Gastroesophageal sphincter (tissue), 4 donors: ENCODE measurements around the gene SLC32A1. TPM values are rescaled to one million over a fixed set of nuclear protein-coding genes. Genes with fewer than 3 reads are reported as not detected.

ENCODE experiments used
- ATAC-seq: fragments of 150-250 bp; one replicate; pipeline ENCODE4 v1.9.1; 2016; ENCODE audit warnings: mild to moderate bottlenecking, moderate library complexity
- H3K27ac ChIP-seq, 4 donors: fragments of 200-600 bp; sonication (generic) in 3 of 4; 1 replicate in 3 of 4; 2 replicates in 1 of 4; pipeline ENCODE4 v1.5.1; 2016 to 2019
- H3K27me3 ChIP-seq: fragments of 200-600 bp; sonication (generic); one replicate; pipeline ENCODE4 v1.5.1; 2019
- H3K36me3 ChIP-seq, 2 donors: fragments of 200-600 bp; sonication (generic); one replicate each; pipeline ENCODE4 v1.5.1; 2019; ENCODE audit warnings: control low read depth in 1 of 2
- H3K4me1 ChIP-seq, 3 donors: fragments of 200-600 bp; sonication (generic); 1 replicate in 2 of 3; 2 replicates in 1 of 3; pipeline ENCODE4 v1.5.1; 2016 to 2019; ENCODE audit warnings: control low read depth in 2 of 3
- H3K4me3 ChIP-seq, 2 donors: fragments of 200-600 bp; sonication (generic); one replicate each; pipeline ENCODE4 v1.5.1; 2019; ENCODE audit warnings: mild to moderate bottlenecking in 1 of 2, moderate library complexity in 1 of 2
- H3K9me3 ChIP-seq, 3 donors: fragments of 200-600 bp; sonication (generic); one replicate each; pipeline ENCODE4 v1.5.1; 2017 to 2019; ENCODE audit warnings: control low read depth in 2 of 3
- EP300 ChIP-seq: sonication (generic); formaldehyde crosslinking; IDR thresholded peaks from one replicate; pipeline ENCODE4 v1.6.1; 2017; ENCODE audit warnings: antibody characterized with exemption, mild to moderate bottlenecking
- POLR2A ChIP-seq, 2 donors: fragments of 450-650 bp; IDR thresholded peaks; one replicate each; pipeline ENCODE4 v1.6.1; 2017; ENCODE audit warnings: antibody characterized with exemption in 2 of 2, mild to moderate bottlenecking in 2 of 2, moderate library complexity in 1 of 2
- POLR2AphosphoS5 ChIP-seq: sonication (generic); formaldehyde crosslinking; IDR thresholded peaks from one replicate; pipeline ENCODE4 v1.6.1; 2017; ENCODE audit warnings: antibody characterized with exemption
- WGBS, 2 donors: methylation state at CpG; one replicate each; pipeline ENCODE4 v1.1.5; 2018; ENCODE audit warnings: low coverage in 1 of 2; 5-methylcytosine and 5-hydroxymethylcytosine counted together
- total RNA-seq, 4 donors: library from RNA; depleted of rRNA; stranded (reverse); fragments of >200 nt; gene quantifications; one replicate each; pipeline ENCODE4 v1.1.0, GENCODE V29; 2016
- TF ChIP-seq, protein P1 (sequence below), 4 experiments: fragments of 200-600 bp in 2 of 4; fragments of 450-650 bp in 2 of 4; sonication (generic) in 1 of 4; IDR thresholded peaks; one replicate each; pipeline ENCODE4 v1.5.1; 2017 to 2019; ENCODE audit warnings: antibody characterized with exemption in 4 of 4, mild to moderate bottlenecking in 2 of 4, moderate library complexity in 2 of 4

The SLC32A1 gene
- total RNA-seq, 4 donors from 2014 or later, result not detected

DNA sequence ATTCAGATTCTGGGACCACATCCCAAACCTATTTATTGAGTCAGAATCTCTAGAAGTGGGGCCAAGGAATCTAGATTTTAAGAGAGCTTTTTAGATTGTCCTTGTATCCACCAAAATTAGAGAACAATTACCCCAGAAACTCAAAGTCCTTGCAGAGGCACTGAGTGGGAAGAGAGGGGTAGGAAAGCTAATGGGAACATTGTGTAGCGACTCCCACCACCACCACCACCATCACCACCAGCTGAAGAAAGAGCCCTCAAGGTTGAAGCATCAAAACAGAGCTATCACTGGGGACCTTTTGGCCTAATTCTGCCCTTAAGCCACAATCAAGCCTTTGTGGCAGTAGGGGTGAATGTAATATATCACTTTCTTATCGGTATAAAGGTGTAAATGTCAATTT is 39.0 kb upstream of the SLC32A1 start:
- peaks cover 70% of the 10 kb centered on the region for H3K27me3 ChIP-seq
- no peak for ATAC-seq
- no peak overlapping the region for H3K4me3 ChIP-seq
- no peaks in the 10 kb centered on the region for H3K36me3 ChIP-seq
- no peaks in the 10 kb centered on the region for H3K9me3 ChIP-seq
- WGBS, 2 donors, result 38 to 88% methylated on average over 2 of the region's 2 CpGs
- H3K27ac ChIP-seq, result no peak overlapping the region
- TF ChIP-seq POLR2AphosphoS5 (no peak), POLR2A (IDR thresholded peaks at IDR 0.05) (no peak), EP300 (no peak)
- TF ChIP-seq, protein P1, sequence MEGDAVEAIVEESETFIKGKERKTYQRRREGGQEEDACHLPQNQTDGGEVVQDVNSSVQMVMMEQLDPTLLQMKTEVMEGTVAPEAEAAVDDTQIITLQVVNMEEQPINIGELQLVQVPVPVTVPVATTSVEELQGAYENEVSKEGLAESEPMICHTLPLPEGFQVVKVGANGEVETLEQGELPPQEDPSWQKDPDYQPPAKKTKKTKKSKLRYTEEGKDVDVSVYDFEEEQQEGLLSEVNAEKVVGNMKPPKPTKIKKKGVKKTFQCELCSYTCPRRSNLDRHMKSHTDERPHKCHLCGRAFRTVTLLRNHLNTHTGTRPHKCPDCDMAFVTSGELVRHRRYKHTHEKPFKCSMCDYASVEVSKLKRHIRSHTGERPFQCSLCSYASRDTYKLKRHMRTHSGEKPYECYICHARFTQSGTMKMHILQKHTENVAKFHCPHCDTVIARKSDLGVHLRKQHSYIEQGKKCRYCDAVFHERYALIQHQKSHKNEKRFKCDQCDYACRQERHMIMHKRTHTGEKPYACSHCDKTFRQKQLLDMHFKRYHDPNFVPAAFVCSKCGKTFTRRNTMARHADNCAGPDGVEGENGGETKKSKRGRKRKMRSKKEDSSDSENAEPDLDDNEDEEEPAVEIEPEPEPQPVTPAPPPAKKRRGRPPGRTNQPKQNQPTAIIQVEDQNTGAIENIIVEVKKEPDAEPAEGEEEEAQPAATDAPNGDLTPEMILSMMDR (IDR thresholded peaks at IDR 0.05), result no peak
- no peaks in the 10 kb centered on the region for H3K4me1 ChIP-seq

- TF ChIP-seq POLR2AphosphoS5, result no peak
- no peak for TF ChIP-seq POLR2A (IDR thresholded peaks at IDR 0.05)
- TF ChIP-seq, protein P1 (IDR thresholded peaks at IDR 0.05), result no peak
- no peak for TF ChIP-seq EP300
- H3K4me3 ChIP-seq, result no peak overlapping the region
- peaks cover 72% of the 10 kb centered on the region for H3K27me3 ChIP-seq
- H3K4me1 ChIP-seq, result no peaks in the 10 kb centered on the region
- no peak for ATAC-seq
- no peak overlapping the region for H3K27ac ChIP-seq
- H3K36me3 ChIP-seq, result no peaks in the 10 kb centered on the region
- 13 to 16% methylated on average over 9 to 14 of the region's 14 CpGs for WGBS, 2 donors
- H3K9me3 ChIP-seq, result no peaks in the 10 kb centered on the region
Observed at GRCh38 chr20:38685853-38686473, 38.3 kb upstream of the SLC32A1 start.

GRCh38 chr20:38692436-38693411 is 31.6 kb upstream of the SLC32A1 start:
- H3K4me3 ChIP-seq, result no peak overlapping the region
- peaks cover 43% of the 10 kb centered on the region for H3K27me3 ChIP-seq
- no peaks in the 10 kb centered on the region for H3K36me3 ChIP-seq
- 24% methylated on average over 5 of the region's 13 CpGs; no CpG with 5 or more reads in 1 of the 2 donors for WGBS, 2 donors
- no peaks in the 10 kb centered on the region for H3K9me3 ChIP-seq
- TF ChIP-seq POLR2AphosphoS5, result no peak
- TF ChIP-seq EP300, result no peak
- TF ChIP-seq POLR2A (IDR thresholded peaks at IDR 0.05), result no peak
- TF ChIP-seq, protein P1 (IDR thresholded peaks at IDR 0.05), result no peak
- H3K4me1 ChIP-seq, result no peaks in the 10 kb centered on the region
- no peak overlapping the region for H3K27ac ChIP-seq
- ATAC-seq, result no peak

- Histone ChIP-seq H3K27ac (no peak overlapping the region), H3K4me3 (no peak overlapping the region), H3K27me3 (peaks cover 59% of the 10 kb centered on the region), H3K4me1 (no peaks in the 10 kb centered on the region), H3K36me3 (no peaks in the 10 kb centered on the region), H3K9me3 (no peaks in the 10 kb centered on the region)
- 72 to 77% methylated on average over 6 to 9 of the region's 9 CpGs for WGBS, 2 donors
- TF ChIP-seq EP300 (no peak), POLR2A (IDR thresholded peaks at IDR 0.05) (no peak), POLR2AphosphoS5 (no peak)
- TF ChIP-seq, protein P1 (IDR thresholded peaks at IDR 0.05), result no peak
- ATAC-seq, result no peak
Observed at GRCh38 chr20:38697306-38697705, 27.0 kb upstream of the SLC32A1 start.
